Endothelial cell of umbilical vein (primary cell): ENCODE results near the gene NBEA. TPM values are rescaled to one million over a fixed set of nuclear protein-coding genes. Genes with fewer than 3 reads are reported as not detected.

Source experiments
- BruUV-seq: library from RNA; stranded (reverse); fragments of 400-500 nt; replicated peaks from 2 replicates; lab custom pipeline; 2021; lab: Mats Ljungman, UMichigan
- CTCF ChIA-PET: fragments of 300-600, 350-600 bp; sonication (Branson Sonifier 250); formaldehyde crosslinking; loops from one replicate; lab custom pipeline; 2021; ENCODE audit warnings: antibody characterized with exemption, inconsistent platforms; lab: Charles Lee
- POLR2A ChIA-PET: fragments of 300-600, 350-600 bp; sonication (Branson Sonifier 250); formaldehyde crosslinking; loops from one replicate; lab custom pipeline; 2021; ENCODE audit warnings: antibody characterized with exemption, inconsistent platforms; lab: Charles Lee
- DNase-seq: peaks from one replicate; pipeline ENCODE4 v3.0.0-alpha.2; 2011; ENCODE audit warnings: low read depth, low spot score
- FAIRE-seq: peaks from 2 replicates; lab custom pipeline; 2011; peaks lifted over from hg19 to GRCh38; lab: Jason Lieb, UNC
- H2AFZ ChIP-seq: 2 replicates; pipeline ENCODE4 v1.6.0; 2012; ENCODE audit warnings: low read depth, low read length, control low read depth, inconsistent platforms
- H3K27ac ChIP-seq: 2 replicates; pipeline ENCODE4 v1.5.1; 2011; ENCODE audit warnings: low read depth, mild to moderate bottlenecking, control low read depth, low read length, moderate library complexity; ENCODE audit not compliant: insufficient read depth
- H3K27me3 ChIP-seq, 2 experiments: 2 replicates each; pipeline versions ENCODE4 v1.6.0 to v1.6.1; 2011; ENCODE audit warnings: low read length in 2 of 2, mixed read lengths in 1 of 2; ENCODE audit not compliant: control insufficient read depth in 2 of 2, insufficient read depth in 2 of 2
- H3K36me3 ChIP-seq, 2 experiments: 2 replicates in 1 of 2; 3 replicates in 1 of 2; pipeline ENCODE4 v1.5.1; 2011; ENCODE audit warnings: low read length in 2 of 2, mild to moderate bottlenecking in 1 of 2, moderate library complexity in 1 of 2; ENCODE audit not compliant: control insufficient read depth in 2 of 2, insufficient read depth in 2 of 2; ENCODE audit errors: extremely low read depth in 1 of 2
- H3K4me1 ChIP-seq: 3 replicates; pipeline ENCODE4 v1.5.1; 2011; ENCODE audit warnings: mild to moderate bottlenecking, low read length; ENCODE audit not compliant: control insufficient read depth, insufficient read depth; ENCODE audit errors: extremely low read depth
- H3K4me2 ChIP-seq: 2 replicates; pipeline ENCODE4 v1.6.1; 2011; ENCODE audit warnings: low read length, control low read depth, mixed read lengths; ENCODE audit not compliant: insufficient read depth
- H3K4me3 ChIP-seq, 3 experiments: fragments of 200-600 bp in 1 of 3; sonication (generic), shearing (Covaris generic) in 1 of 3; replicated peaks in 1 of 3; 2 replicates each; pipeline ENCODE4 v1.5.1; 2011 to 2016; ENCODE audit warnings: control low read depth in 3 of 3, low read length in 3 of 3, mild to moderate bottlenecking in 2 of 3, inconsistent platforms in 1 of 3, low read depth in 1 of 3, moderate library complexity in 1 of 3; ENCODE audit not compliant: insufficient read depth in 1 of 3
- H3K79me2 ChIP-seq: 2 replicates; pipeline ENCODE4 v1.6.0; 2012; ENCODE audit warnings: low read length, inconsistent platforms; ENCODE audit not compliant: control insufficient read depth, insufficient read depth
- H3K9ac ChIP-seq: replicated peaks from 2 replicates; pipeline ENCODE3; 2011; ENCODE audit warnings: low read length, control low read depth; ENCODE audit not compliant: insufficient read depth; ENCODE audit errors: extremely low read depth
- H3K9me1 ChIP-seq: replicated peaks from 3 replicates; pipeline ENCODE4 v1.6.0; 2011; ENCODE audit warnings: mild to moderate bottlenecking, low read length; ENCODE audit not compliant: control insufficient read depth, insufficient read depth; ENCODE audit errors: extremely low read depth
- H3K9me3 ChIP-seq: replicated peaks from 2 replicates; pipeline ENCODE4 v1.5.1; 2012; ENCODE audit warnings: low read length, inconsistent platforms; ENCODE audit not compliant: control insufficient read depth, insufficient read depth
- H4K20me1 ChIP-seq: replicated peaks from 2 replicates; pipeline ENCODE3; 2011; ENCODE audit warnings: mild to moderate bottlenecking, low read length; ENCODE audit not compliant: control insufficient read depth, insufficient read depth; ENCODE audit errors: extremely low read depth
- FOS ChIP-seq: IDR thresholded peaks from 2 replicates; pipeline ENCODE4 v1.6.1; 2011; ENCODE audit warnings: mild to moderate bottlenecking, low read length, moderate library complexity, borderline replicate concordance; ENCODE audit not compliant: insufficient read depth
- GATA2 ChIP-seq: IDR thresholded peaks from 2 replicates; pipeline ENCODE4 v1.7.0; 2011; ENCODE audit warnings: low read depth, mild to moderate bottlenecking, moderate library complexity, mixed read lengths, low read length; ENCODE audit not compliant: insufficient read length, insufficient read depth
- JUN ChIP-seq: IDR thresholded peaks from 2 replicates; pipeline ENCODE4 v1.6.1; 2011; ENCODE audit warnings: borderline replicate concordance, low read depth; ENCODE audit not compliant: insufficient read length, insufficient read depth
- MYC ChIP-seq: IDR thresholded peaks from one replicate; pipeline ENCODE4 v1.6.1; 2011; ENCODE audit warnings: mild to moderate bottlenecking, low read depth, low read length
- POLR2A ChIP-seq: IDR thresholded peaks from 2 replicates; pipeline ENCODE4 v1.6.1; 2012; ENCODE audit warnings: low read depth, mild to moderate bottlenecking, control low read depth, low read length
- POLR2AphosphoS5 ChIP-seq: IDR thresholded peaks from 2 replicates; pipeline ENCODE4 v1.6.1; 2012; ENCODE audit warnings: low read depth, mild to moderate bottlenecking, control low read depth, low read length, moderate library complexity; ENCODE audit not compliant: insufficient read depth
- dilution Hi-C: fragments of 300-500 bp; cut with MboI; formaldehyde crosslinking; loops from one replicate; pipeline ENCODE4 v1.15.0; 2019; ENCODE audit warnings: low sequenced_read_pairs; ENCODE audit not compliant: extremely low pct_ligation_motif_present
- intact Hi-C: fragments of 100-400 bp; cut with micrococcal nuclease; formaldehyde crosslinking; loops from one replicate; pipeline ENCODE4 v1.10.0; 2022
- polyA plus RNA-seq, 4 experiments: library from polyadenylated mRNA; depleted of rRNA in 3 of 4; stranded (reverse) in 3 of 4; unstranded in 1 of 4; fragments of >200 nt; gene quantifications; 2 replicates each; pipeline versions ENCODE4 v1.2.1 to v1.2.3, GENCODE V29; 2011 to 2012; ENCODE audit warnings: missing spikeins in 1 of 4
- total RNA-seq: library from RNA; stranded (reverse); gene quantifications from 2 replicates; pipeline ENCODE4 v1.2.3, GENCODE V29; 2021
- TF ChIP-seq, protein P1 (sequence below): IDR thresholded peaks from 2 replicates; pipeline ENCODE4 v1.6.1; 2011; ENCODE audit not compliant: insufficient read depth, insufficient read length
- TF ChIP-seq, protein P2 (sequence below), 2 donors: IDR thresholded peaks; 1 replicate in 1 of 2; 2 replicates in 1 of 2; pipeline ENCODE4 v1.5.1; 2011; ENCODE audit warnings: low read length in 2 of 2, mild to moderate bottlenecking in 2 of 2, moderate library complexity in 2 of 2, control low read depth in 1 of 2, inconsistent platforms in 1 of 2, low read depth in 1 of 2; ENCODE audit not compliant: insufficient read depth in 1 of 2; ENCODE audit errors: extremely low read depth in 1 of 2

NBEA gene
- total and polyA plus RNA-seq, 2 donors (not counting 3 experiments of a cell fraction or from before 2014, with no cell fraction given), result 3.0 to 4.8 TPM

DNA sequence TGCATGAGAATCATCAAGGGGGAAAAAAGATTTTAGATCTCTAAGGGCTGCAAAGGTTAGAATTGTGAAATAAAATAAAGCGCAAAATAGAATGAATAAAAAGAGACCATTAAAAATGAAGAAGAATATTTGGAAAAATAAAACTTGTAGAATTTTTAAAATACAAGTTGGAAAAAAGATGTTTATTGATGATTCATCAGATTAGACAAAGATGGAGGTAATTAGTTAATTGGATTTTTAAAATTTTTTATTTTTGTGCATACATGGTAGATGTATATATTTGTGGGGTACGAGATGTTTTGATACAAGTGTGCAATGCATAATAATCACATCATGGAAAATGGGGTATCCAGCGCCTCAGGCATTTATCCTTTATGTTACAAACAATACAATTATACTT lies 391.1 kb downstream of the NBEA start:
- no peaks in the 10 kb centered on the region for H3K79me2 ChIP-seq
- no peaks in the 10 kb centered on the region for H4K20me1 ChIP-seq
- no peak overlapping the region for H2AFZ ChIP-seq
- no peak for TF ChIP-seq FOS
- no peak for TF ChIP-seq GATA2
- no peak for TF ChIP-seq MYC
- no peak for TF ChIP-seq POLR2AphosphoS5
- TF ChIP-seq POLR2A, result no peak
- TF ChIP-seq JUN, result no peak
- TF ChIP-seq, protein P1, sequence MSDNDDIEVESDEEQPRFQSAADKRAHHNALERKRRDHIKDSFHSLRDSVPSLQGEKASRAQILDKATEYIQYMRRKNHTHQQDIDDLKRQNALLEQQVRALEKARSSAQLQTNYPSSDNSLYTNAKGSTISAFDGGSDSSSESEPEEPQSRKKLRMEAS, result no peak
- TF ChIP-seq, protein P2, sequence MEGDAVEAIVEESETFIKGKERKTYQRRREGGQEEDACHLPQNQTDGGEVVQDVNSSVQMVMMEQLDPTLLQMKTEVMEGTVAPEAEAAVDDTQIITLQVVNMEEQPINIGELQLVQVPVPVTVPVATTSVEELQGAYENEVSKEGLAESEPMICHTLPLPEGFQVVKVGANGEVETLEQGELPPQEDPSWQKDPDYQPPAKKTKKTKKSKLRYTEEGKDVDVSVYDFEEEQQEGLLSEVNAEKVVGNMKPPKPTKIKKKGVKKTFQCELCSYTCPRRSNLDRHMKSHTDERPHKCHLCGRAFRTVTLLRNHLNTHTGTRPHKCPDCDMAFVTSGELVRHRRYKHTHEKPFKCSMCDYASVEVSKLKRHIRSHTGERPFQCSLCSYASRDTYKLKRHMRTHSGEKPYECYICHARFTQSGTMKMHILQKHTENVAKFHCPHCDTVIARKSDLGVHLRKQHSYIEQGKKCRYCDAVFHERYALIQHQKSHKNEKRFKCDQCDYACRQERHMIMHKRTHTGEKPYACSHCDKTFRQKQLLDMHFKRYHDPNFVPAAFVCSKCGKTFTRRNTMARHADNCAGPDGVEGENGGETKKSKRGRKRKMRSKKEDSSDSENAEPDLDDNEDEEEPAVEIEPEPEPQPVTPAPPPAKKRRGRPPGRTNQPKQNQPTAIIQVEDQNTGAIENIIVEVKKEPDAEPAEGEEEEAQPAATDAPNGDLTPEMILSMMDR (IDR thresholded peaks at IDR 0.05; ENCODE audit: extremely low read depth in 1 of 2, insufficient read depth in 1 of 2, low read depth in 1 of 2, low read length in 2 of 2), result no peak
- no TSS peak for BruUV-seq
- POLR2A ChIA-PET, result no interaction called here
- no peaks in the 10 kb centered on the region for H3K27me3 ChIP-seq
- H3K9ac ChIP-seq, result no peak overlapping the region
- CTCF ChIA-PET, result no interaction called here
- H3K4me1 ChIP-seq, result no peaks in the 10 kb centered on the region
- no peak overlapping the region for H3K27ac ChIP-seq
- no peaks in the 10 kb centered on the region for H3K9me1 ChIP-seq
- dilution Hi-C loops (no loop called here), intact Hi-C loops (no loop called here)
- no peak overlapping the region for H3K4me3 ChIP-seq
- DNase-seq, result no peak
- no peak for FAIRE-seq
- H3K9me3 ChIP-seq, result no peaks in the 10 kb centered on the region
- no peak overlapping the region for H3K4me2 ChIP-seq
- no peaks in the 10 kb centered on the region for H3K36me3 ChIP-seq
